Stimulated activated CD4-positive, alpha-beta T cell treated with anti-CD3 and anti-CD28 coated beads, Interleukin-15, amount 100 ng/mL, for 1 hour (primary cell): ENCODE measurements around the gene GNA14.
"Not testable (repeated sequence)": the region's sequence is repeated elsewhere in the genome, so short reads cannot be mapped to it uniquely, and the experiment has no call there.

ENCODE experiments used
- DNase-seq, 2 donors: peaks; one replicate each; pipeline ENCODE4 v3.0.0-alpha.2; 2020; ENCODE audit warnings: low read depth in 1 of 2, low spot score in 1 of 2

The GNA14 gene

GRCh38 chr9:77420641-77421040, 227.5 kb downstream of the GNA14 start:
- DNase-seq: no peak

- DNase-seq: no peak
Measured at GRCh38 chr9:77418226-77418625, 229.9 kb downstream of the GNA14 start.

GRCh38 chr9:77417566-77417965, 230.6 kb downstream of the GNA14 start:
- no peak for DNase-seq

GRCh38 chr9:77408521-77408920, 239.6 kb downstream of the GNA14 start:
- not testable (repeated sequence) for DNase-seq

GRCh38 chr9:77403239-77403638, 244.9 kb downstream of the GNA14 start:
- DNase-seq: no peak

GRCh38 chr9:77402286-77402685, 245.8 kb downstream of the GNA14 start:
- no peak for DNase-seq

GRCh38 chr9:77399964-77400363, 248.2 kb downstream of the GNA14 start:
- no peak for DNase-seq

DNA sequence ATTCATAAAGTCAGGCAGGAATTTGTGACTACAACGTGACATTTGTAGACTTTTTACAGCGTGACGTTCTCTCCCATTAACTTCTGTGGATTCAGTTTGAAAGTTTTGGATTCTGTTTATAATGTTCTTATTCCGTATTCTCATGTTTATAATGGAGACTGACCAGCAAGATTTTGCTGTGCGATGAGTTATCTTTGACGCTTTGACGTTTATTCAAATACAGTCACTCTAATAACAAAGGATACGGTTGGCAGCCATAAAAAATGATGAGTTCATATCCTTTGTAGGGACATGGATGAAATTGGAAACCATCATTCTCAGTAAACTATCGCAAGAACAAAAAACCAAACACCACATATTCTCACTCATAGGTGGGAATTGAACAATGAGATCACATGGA, 249.5 kb downstream of the GNA14 start:
- DNase-seq: not testable (repeated sequence)

- no peak for DNase-seq
Measured at GRCh38 chr9:77392328-77392727, 255.8 kb downstream of the GNA14 start.

- DNase-seq: no peak
Measured at GRCh38 chr9:77391834-77392233, 256.3 kb downstream of the GNA14 start.

GRCh38 chr9:77386187-77386586, 261.9 kb downstream of the GNA14 start:
- no peak for DNase-seq

DNA sequence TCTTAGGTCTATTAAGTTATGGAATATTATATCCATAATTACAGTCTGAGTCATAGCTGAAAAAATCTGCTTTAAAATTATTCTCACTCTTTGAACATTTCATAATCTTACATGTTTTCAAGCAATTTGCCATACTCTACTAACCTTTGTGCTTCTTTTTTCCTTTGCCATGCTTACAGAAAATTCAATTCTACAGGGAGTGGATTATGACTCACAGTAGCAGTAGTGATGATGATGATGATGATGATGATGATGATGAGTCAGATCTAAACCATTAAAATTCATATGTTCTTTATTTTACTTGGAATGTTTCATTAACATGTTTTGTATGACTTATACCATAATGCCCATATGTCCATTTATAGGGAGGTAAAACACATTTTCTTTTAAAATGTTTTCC, 263.7 kb downstream of the GNA14 start:
- DNase-seq: no peak

GRCh38 chr9:77375956-77376532, 272.1 kb downstream of the GNA14 start:
- DNase-seq: no peak

DNA sequence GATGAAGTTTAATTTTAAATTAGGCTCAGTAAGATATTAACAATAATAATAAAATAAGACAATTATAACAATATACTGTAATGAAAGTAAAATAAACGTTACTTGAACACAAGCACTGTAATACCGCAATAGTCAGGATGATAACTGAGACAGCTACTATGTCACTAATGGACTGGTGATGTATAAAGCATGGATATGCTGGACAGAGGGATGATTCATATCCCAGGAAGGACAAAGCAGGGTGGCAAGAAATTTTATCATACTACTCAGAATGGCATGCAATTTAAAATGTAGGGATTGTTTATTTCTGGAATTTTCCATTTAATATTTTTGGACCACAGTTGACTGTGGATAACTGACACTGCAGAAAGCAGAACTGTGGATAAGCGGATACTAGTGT, 273.9 kb downstream of the GNA14 start:
- no peak for DNase-seq
